GM21619 (cell line): ENCODE measurements around the gene PLA2G4C.

Source experiments
- ATAC-seq: cut with Tn5 transposase; IDR thresholded peaks from one replicate; pipeline ENCODE4 v1.9.1; 2021; ENCODE audit not compliant: unreplicated experiment

Gene PLA2G4C

GRCh38 chr19:48061401-48062344 is 48.9 kb downstream of the PLA2G4C start:
- ATAC-seq = no peak

- ATAC-seq = no peak
Observed at GRCh38 chr19:48060381-48060780, 50.2 kb downstream of the PLA2G4C start.

GRCh38 chr19:48059331-48059730 is 51.3 kb downstream of the PLA2G4C start:
- ATAC-seq = no peak

- no peak for ATAC-seq
Observed at GRCh38 chr19:48053856-48054255, 56.8 kb downstream of the PLA2G4C start.

GRCh38 chr19:48053076-48053475 is 57.5 kb downstream of the PLA2G4C start:
- no peak for ATAC-seq

GRCh38 chr19:48051335-48052033 is 59.1 kb downstream of the PLA2G4C start:
- no peak for ATAC-seq

- ATAC-seq = no peak
Observed at GRCh38 chr19:48044561-48044960, 66.1 kb downstream of the PLA2G4C start.

GRCh38 chr19:48043675-48044258 is 66.8 kb downstream of the PLA2G4C start, which contains the start of gene CABP5:
Gene CABP5 (minus strand): TSS chr19:48044079. CDS start chr19:48043922, 157 bp downstream.
- no peak for ATAC-seq

GRCh38 chr19:48041877-48042580 is 68.6 kb downstream of the PLA2G4C start:
- ATAC-seq = no peak

GRCh38 chr19:48036765-48037164 is 73.9 kb downstream of the PLA2G4C start:
- no peak for ATAC-seq

GRCh38 chr19:48033604-48034003 is 77.0 kb downstream of the PLA2G4C start:
- ATAC-seq = no peak

GRCh38 chr19:48030073-48030472 is 80.5 kb downstream of the PLA2G4C start:
- ATAC-seq = no peak

GRCh38 chr19:48029431-48029830 is 81.2 kb downstream of the PLA2G4C start:
- no peak for ATAC-seq

GRCh38 chr19:48025480-48025879 is 85.1 kb downstream of the PLA2G4C start:
- no peak for ATAC-seq

GRCh38 chr19:48023518-48023917 is 87.1 kb downstream of the PLA2G4C start:
- ATAC-seq = no peak

- ATAC-seq = no peak
Observed at GRCh38 chr19:48023011-48023410, 87.6 kb downstream of the PLA2G4C start.

GRCh38 chr19:48020686-48021085 is 89.9 kb downstream of the PLA2G4C start:
- no peak for ATAC-seq

- ATAC-seq = no peak
Observed at GRCh38 chr19:48010932-48011758, 99.5 kb downstream of the PLA2G4C start.

- no peak for ATAC-seq
Observed at GRCh38 chr19:48006762-48007161, 103.9 kb downstream of the PLA2G4C start.

GRCh38 chr19:48004236-48004635 is 106.4 kb downstream of the PLA2G4C start:
- ATAC-seq = no peak
